Measurements from ENCODE around the gene GPRIN3.

The GPRIN3 gene

DNA sequence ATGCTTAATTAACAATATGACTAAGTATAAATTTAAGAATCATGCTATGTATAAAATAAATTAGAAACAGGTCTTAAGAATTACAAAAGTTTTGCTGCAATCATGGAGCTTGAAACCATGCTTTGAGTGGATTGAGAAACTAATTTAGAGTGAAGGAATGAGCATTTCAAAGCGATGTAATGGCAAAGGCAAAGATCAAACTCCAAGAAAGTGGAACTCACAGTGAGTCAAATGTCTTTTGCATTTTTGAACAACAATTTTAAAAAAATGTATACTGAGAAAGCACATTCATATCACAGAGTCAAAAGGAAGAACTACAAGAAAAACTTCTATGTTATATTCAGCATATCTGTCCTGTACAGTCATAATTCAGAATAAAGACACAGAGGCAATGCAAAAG lies 6.6 kb downstream of the GPRIN3 start:
- TF ChIP-seq, protein P1, sequence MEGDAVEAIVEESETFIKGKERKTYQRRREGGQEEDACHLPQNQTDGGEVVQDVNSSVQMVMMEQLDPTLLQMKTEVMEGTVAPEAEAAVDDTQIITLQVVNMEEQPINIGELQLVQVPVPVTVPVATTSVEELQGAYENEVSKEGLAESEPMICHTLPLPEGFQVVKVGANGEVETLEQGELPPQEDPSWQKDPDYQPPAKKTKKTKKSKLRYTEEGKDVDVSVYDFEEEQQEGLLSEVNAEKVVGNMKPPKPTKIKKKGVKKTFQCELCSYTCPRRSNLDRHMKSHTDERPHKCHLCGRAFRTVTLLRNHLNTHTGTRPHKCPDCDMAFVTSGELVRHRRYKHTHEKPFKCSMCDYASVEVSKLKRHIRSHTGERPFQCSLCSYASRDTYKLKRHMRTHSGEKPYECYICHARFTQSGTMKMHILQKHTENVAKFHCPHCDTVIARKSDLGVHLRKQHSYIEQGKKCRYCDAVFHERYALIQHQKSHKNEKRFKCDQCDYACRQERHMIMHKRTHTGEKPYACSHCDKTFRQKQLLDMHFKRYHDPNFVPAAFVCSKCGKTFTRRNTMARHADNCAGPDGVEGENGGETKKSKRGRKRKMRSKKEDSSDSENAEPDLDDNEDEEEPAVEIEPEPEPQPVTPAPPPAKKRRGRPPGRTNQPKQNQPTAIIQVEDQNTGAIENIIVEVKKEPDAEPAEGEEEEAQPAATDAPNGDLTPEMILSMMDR (IDR thresholded peaks at IDR 0.05; ENCODE audit: low read depth, low read length, missing control alignments), result no peak
- no peak for DNase-seq (ENCODE audit: low read depth)
- H3K4me3 ChIP-seq (ENCODE audit: low read depth, low read length), result no peak overlapping the region

DNA sequence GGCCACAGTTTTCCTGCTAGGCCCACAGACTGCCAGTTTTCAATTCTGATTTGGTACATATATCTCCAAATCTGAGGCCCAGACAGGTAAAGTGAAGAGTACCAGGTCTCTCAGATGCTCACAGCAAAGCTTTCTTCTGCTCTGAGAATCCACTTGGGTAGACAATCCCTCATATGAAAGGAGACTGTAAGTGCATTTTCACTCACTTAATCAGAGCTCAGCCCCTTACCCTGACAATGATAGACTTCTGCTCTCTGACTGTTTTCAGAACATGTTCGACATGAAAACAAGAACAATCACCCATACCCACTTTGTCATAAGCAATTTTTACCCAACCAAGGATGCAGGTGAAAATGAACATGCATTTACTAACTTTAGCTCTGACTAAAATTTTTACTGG lies 7.1 kb downstream of the GPRIN3 start:
- DNase-seq (ENCODE audit: low read depth), result no peak
- no peak overlapping the region for H3K4me3 ChIP-seq (ENCODE audit: low read depth, low read length)
- TF ChIP-seq, protein P1 (IDR thresholded peaks at IDR 0.05; ENCODE audit: low read depth, low read length, missing control alignments), result no peak

DNA sequence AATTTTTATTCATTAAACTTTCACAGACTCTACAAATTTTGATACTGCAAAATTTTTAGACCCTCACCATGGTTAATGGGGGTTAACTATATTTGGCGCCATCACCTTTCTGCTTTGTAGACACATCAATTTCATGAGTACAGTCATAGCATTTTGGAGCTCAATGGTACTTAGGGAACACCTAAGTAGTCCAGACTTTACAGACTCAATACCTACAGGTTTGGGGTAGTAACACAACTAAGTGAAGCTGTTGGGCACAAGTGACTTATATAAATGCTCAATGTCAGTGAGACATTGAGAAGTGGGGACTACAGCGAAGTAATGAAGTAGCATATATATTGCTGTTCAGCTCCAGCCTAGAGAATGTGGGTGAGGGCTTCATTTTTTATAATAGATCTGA lies 7.5 kb downstream of the GPRIN3 start:
- TF ChIP-seq, protein P1 (IDR thresholded peaks at IDR 0.05; ENCODE audit: low read depth, low read length, missing control alignments), result no peak
- no peak overlapping the region for H3K4me3 ChIP-seq (ENCODE audit: low read depth, low read length)
- no peak for DNase-seq (ENCODE audit: low read depth)

DNA sequence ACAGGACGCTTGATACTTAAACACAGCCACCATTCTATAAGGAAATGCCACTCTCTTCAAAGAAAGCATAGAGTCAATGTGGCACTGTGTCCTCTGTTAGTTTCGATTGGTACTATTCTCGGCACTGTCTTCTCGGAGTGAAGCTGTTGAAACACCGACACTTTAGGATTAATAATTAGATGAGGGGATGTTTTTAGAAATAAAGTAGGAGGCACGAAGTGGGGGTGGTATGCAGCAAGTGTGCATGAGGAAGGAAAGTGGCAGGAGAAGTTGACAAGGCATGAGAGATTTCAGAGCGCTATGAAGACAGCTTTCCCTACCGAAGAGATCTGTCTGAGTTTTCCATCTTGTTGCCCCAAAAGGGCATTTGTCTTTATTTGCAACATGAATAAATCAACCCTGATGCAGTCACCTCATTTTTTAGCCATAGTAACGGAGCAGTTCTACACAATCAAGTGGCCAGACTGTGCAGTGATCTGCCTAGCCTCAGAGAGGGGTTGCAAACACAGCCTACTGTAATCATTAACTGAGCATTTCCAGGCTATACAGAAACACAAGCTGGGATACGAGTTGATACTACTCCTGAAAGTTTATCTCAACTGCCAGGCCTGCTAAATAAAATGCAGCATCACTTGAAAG lies 8.3 kb downstream of the GPRIN3 start:
- no peak overlapping the region for H3K4me3 ChIP-seq (ENCODE audit: low read depth, low read length)
- DNase-seq (ENCODE audit: low read depth), result no peak
- TF ChIP-seq, protein P1 (IDR thresholded peaks at IDR 0.05; ENCODE audit: low read depth, low read length, missing control alignments), result no peak

DNA sequence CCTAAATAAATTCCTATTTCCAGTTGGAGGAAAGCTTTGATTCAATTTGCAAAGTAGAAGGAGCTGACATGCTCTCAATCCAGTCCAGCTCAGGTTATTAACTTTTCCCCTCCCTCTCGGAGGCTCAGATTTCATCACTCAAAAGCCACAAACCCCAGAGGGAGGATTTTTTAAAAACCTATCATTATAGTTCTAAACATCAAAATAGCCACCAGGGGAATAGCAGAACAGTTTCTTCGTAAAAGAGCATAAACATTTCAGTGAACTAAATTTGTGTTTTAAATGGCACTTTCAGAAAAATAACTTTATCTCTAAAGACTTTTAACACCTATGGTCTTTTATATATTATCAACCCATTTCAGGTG lies 8.8 kb downstream of the GPRIN3 start:
- no peak for DNase-seq (ENCODE audit: low read depth)
- TF ChIP-seq, protein P1 (IDR thresholded peaks at IDR 0.05; ENCODE audit: low read depth, low read length, missing control alignments), result no peak

DNA sequence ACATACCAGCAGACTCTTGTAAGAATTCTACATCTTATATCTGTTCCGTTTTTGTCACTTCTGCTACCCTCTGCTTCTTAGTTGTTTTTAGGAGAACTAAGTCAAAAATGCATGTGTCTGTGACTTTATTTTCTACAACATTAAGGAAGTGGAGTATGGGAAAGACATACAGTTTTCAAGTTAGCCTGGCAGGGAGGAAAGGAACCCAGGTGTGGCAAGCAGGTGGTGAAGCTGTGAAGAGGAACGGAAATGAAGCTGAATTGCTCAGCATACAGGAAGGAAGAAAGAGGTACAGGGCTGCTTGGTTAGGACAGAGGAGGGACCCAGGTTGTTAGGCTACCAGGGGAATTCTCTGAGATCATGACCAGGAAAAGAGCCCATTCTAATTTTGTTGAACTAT lies 9.4 kb downstream of the GPRIN3 start:
- TF ChIP-seq, protein P1 (IDR thresholded peaks at IDR 0.05; ENCODE audit: low read depth, low read length, missing control alignments), result no peak
- DNase-seq (ENCODE audit: low read depth), result no peak
- H3K4me3 ChIP-seq (ENCODE audit: low read depth, low read length), result no peak overlapping the region

More for the DNA sequence above, 8.8 kb downstream of the GPRIN3 start:
- H3K4me3 ChIP-seq (ENCODE audit: low read depth, low read length), result no peak overlapping the region

DNA sequence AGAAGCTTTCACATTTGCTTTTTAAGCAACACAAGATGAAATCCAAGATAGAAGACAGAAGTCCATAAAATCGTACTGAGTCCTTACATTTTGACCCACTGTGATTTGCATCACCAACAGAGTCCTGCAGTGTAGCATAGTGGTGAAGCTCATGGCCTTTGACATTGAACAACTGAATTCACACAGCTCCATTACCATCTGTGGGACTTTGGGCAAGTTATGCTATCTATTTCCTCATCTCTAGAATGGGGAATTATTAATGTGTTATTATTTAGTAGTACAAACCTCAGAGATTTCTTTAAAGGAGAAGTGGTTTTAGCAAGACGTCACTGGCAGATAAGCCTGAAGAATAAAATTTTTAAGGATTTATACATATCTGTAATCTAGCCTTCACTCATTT lies 10.7 kb downstream of the GPRIN3 start:
- DNase-seq (ENCODE audit: low read depth), result no peak
- no peak overlapping the region for H3K4me3 ChIP-seq (ENCODE audit: low read depth, low read length)
- TF ChIP-seq, protein P1 (IDR thresholded peaks at IDR 0.05; ENCODE audit: low read depth, low read length, missing control alignments), result no peak
